HS-27A (cell line): ENCODE measurements around the gene IL13RA2.

Experiments used
- DNase-seq: peaks from one replicate; pipeline ENCODE4 v3.0.0-alpha.2; 2012; ENCODE audit warnings: low read depth, missing footprints

Gene IL13RA2

GRCh38 chrX:114997779-114998178 is 19.6 kb downstream of the IL13RA2 start:
- DNase-seq, result no peak

GRCh38 chrX:114985967-114986592 is 31.3 kb downstream of the IL13RA2 start:
- DNase-seq, result no peak

GRCh38 chrX:114976292-114976691 is 41.1 kb downstream of the IL13RA2 start:
- no peak for DNase-seq

GRCh38 chrX:114973013-114973412 is 44.4 kb downstream of the IL13RA2 start:
- no peak for DNase-seq

- no peak for DNase-seq
Observed at GRCh38 chrX:114970806-114971205, 46.6 kb downstream of the IL13RA2 start.

- DNase-seq, result no peak
Observed at GRCh38 chrX:114964374-114964773, 53.0 kb downstream of the IL13RA2 start.

- no peak for DNase-seq
Observed at GRCh38 chrX:114962209-114962608, 55.2 kb downstream of the IL13RA2 start.

- DNase-seq, result no peak
Observed at GRCh38 chrX:114959729-114960128, 57.7 kb downstream of the IL13RA2 start.
